ENCODE results near the gene SLCO3A1.
"Not testable (repeated sequence)": the region's sequence is repeated elsewhere in the genome, so short reads cannot be mapped to it uniquely, and the experiment has no call there.

SLCO3A1 gene

DNA sequence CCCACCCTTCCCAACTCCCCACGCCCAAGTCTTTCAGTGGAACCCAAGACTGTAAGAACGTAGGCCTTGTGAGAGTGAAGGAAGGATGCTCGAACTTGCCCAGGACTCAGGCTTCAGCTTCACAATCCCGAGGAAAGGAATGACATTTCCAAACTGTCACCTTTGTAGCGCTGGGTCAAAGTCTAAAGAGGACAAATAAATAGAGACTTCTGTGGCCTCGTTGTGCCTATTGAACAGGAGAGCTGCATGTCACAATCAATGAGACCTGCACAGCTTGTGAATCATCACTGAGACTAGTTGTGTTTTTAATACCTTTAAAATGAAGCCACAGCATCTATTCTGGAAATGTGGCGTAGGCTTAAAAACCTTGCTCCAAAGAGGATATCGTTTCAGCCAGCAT is 317.4 kb downstream of the SLCO3A1 start:
- no peak for DNase-seq

DNA sequence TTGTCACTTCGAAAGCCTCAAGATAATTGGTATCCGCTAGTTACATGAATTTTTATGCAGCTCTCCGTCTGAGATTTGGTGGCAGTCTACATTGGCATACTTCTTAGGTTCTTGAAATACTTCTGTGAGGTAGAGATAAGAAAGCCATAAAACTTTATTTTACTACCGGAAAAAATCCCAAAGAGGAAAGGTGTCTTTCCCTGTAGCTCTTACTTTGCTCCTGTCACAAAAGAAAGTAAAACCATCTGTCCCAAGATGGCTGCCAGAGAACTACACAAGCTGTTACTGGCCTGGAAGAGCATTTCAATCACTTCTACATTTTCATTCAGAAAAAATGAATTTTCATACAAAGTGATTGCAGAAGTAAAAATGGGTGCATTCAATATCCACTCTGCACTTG is 325.4 kb downstream of the SLCO3A1 start:
- DNase-seq = no peak

DNA sequence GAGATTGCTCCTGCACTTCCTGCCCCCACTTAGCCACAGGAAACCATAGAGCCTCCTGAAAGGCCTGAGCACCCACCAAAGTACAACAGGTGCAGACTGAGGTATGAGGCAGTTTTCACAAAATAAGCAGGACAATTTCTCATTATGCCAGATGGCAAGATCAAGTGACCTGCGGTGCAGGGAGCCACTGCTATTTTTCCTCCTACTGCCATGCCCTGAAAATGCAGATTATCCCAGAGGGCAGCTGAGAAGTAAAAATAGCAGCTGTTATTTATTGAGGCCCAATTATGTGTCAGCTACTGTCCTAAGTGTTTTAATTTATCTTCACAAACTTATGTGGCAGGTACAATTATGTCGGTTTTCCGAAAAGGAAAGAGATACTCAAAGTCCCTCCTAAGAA is 330.6 kb downstream of the SLCO3A1 start:
- DNase-seq = no peak

DNA sequence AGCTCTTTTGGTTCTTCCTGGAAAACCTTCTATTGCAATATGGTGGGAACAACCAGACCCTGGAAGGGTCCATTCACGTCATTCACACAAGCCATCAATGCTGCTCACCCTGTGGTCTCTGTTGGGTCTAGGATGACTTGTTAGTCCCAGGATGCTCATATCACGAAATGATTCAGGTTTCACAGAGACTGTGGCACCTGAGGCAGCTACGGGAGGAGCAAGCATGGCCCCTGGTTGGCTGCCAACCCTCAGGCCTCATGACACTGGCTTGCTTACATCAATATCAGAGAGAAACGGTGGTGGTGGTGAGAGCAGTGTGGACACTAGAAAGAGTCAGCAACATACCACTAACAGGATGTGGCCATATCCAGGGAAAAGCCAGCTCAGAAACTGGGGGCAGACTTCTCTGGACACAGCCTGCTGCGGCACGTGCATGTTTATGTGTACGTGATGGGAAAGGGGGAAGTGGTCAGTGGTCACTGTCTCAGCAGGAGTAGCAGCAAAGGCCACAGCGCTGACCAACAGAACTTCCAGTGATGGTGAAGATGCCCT is 331.2 kb downstream of the SLCO3A1 start:
- no peak for DNase-seq

DNA sequence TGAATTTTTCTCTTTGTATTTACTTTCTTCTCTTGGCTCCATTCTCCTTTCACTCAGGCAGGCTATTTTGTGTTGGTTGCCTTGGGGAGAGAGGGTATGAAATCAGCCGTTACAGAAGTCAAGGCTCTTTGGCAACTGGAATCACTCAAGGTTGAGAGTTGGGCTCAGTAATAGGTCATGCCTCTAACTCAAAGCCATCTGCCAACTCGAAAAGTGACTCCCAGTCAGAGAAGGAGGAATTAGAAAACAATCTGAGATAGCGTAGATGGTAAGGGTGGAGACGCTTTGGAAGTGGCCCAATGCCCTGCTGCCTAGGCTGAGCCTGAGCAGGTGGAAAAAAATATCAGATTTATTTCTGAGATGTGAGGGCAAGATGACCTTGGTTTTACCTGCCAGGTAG is 334.5 kb downstream of the SLCO3A1 start:
- DNase-seq = no peak

DNA sequence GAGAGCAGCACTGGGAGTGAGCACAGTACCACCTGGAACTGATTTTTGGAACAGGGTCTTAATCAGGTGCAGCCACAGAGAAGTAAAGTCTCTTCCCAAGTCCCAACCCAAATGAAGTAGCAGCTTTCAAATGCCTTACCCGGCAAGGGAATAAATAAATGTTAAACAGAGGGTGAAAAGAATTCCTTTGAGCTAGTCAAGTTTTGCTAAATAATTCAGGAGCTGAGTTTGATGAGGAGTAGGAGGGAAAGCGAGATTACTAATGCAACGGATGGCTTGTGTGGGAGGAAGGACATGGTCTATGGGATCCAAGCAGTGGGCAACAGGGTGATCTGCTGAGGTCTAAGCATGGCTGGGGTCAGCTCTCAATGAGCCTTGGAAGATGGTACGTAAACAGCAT is 335.7 kb downstream of the SLCO3A1 start:
- no peak for DNase-seq

DNA sequence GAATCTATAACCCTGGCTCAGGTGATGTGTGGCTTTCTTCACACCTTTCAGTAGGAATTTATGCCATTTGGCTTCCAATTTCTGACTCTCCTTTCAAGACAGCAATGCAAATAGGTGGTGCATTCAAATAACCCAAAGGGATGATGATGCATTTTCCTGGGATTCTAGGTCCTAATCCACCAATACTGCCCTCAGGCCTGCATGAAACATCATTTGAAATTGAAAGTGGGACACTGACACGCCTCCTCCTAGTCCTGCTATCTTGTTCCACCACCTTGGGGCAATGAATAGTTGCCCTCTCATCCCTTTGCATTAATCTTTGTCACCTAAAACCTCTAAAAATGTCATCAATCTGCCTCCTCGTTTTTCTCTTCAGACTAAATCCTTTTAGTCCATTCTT is 341.7 kb downstream of the SLCO3A1 start:
- no peak for DNase-seq

DNA sequence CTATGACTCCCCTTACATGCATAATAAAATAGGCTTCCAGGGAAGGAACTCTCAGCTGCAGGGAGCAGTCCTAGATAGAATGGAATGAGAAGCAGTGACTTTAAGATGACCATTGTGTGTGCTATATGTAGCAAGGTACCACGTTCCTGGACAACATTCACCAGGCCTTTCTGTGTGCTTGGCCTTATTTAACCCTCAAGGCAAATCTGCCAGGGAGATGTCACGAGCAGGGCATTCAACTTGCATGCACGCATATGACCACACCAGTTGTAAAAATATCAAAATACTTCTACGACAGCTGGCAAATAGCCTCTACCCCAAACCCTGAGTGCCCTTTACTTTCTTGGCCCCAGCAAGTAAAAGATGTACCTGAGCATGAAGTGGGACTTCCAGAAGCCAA is 342.8 kb downstream of the SLCO3A1 start:
- no peak for DNase-seq

DNA sequence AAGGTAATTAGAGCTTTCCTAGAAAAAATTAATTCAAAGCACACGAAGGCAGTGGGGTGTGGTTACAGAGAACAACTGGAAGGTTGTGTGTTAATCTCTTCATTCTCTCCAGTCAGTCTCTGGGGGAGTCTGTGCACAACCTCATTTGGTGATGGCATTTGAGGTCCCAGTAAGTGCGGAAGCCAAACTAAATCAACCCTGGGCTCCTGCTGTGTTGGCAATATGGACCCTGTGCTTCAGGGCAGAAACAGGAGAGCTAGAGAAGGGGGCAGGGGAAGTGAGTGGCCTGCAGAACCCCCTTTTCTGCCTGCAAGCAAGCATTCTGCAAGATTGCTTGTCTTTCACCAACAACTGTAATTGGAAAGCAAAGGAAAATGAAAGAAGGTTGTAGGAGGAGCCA is 344.2 kb downstream of the SLCO3A1 start:
- DNase-seq = no peak

DNA sequence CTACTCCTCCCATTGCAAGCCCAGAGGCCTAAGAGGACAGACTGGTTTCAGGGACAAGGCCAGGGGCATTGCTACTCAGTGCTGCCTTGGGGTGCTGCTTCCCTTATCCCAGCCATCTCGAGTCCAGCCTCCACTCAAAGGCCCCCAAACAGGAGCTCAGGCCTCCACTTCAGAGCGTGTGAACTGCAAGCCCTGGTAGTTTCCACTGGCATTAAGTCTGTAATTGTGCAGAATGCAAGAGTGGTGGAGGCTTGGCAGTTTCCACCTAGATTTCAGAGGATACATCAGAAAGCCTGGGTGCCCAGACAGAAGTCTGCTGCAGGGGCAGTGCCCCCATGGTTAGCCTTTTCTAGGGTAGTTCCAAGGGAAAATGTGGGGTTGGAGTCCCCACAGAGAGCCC is 347.4 kb downstream of the SLCO3A1 start:
- no peak for DNase-seq

DNA sequence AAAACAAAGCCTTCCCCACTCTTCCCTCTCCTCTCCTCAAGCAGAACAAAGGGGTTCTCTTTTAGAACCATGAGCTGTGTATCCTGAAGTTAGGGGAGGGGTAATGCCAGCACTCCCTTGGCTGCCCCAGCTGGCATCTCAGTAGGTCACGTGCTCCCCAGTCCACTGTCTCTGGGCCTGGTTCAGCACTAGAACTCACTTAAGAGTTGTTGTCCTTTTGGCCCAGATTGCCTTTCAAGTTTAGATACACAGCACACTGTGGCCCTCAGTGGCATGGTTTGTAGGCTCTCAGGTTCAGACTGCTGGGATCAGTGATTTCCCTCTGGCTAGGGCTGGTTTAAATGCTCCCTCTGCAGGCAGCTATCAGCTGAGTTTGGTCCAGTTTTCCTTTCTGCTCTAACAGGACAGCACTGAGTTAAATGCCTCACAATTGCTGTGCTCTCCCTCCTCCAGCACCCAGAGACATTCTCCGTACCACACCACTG is 351.8 kb downstream of the SLCO3A1 start:
- no peak for DNase-seq

DNA sequence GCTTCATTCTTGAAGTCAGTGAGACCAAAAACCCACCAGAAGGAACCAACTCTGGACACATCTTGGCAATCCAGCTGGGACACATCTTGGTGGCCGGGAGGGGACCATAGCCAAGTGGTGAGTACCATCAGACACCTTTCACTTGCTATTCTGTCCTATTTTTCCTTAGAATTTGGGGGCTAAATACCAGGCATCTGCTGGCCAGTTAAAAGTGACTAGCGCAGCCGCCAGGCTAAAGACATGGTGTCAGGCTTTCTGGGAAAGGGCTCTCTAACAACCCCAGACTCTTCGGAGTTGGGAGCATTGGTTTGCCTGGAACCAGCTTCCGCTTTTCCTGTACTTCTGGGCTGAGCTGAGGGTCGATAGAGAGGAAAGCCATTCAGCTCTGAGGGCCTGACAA is 354.1 kb downstream of the SLCO3A1 start:
- DNase-seq = not testable (repeated sequence)

Measured in CD4-positive, alpha-beta T cell treated with Interleukin-17A for 4 hours (primary cell).